Mesothelial cell of epicardium (in vitro differentiated cells): ENCODE measurements around the gene KCNQ1OT1. TPM values are rescaled to one million over a fixed set of nuclear protein-coding genes. Genes with fewer than 3 reads are reported as not detected.
A peak's percentile ranks its signal among the peaks of the same experiment; 100 is the strongest.

Experiments
- DNase-seq, 2 experiments: peaks; one replicate each; pipeline ENCODE4 v3.0.0; 2021; ENCODE audit warnings: low spot score in 2 of 2; ENCODE audit not compliant: unreplicated experiment in 2 of 2
- H3K27ac Mint-ChIP-seq: 2 replicates; pipeline ENCODE4 v1.8.0; 2021; ENCODE audit warnings: mixed read lengths
- H3K27me3 Mint-ChIP-seq: 2 replicates; pipeline ENCODE4 v1.8.0; 2021; ENCODE audit warnings: low read depth, mixed read lengths
- H3K36me3 Mint-ChIP-seq: 2 replicates; pipeline ENCODE4 v1.8.0; 2021; ENCODE audit warnings: mixed read lengths
- H3K4me1 Mint-ChIP-seq: 2 replicates; pipeline ENCODE4 v1.8.0; 2021; ENCODE audit warnings: mixed read lengths
- H3K4me3 Mint-ChIP-seq: 2 replicates; pipeline ENCODE4 v1.8.0; 2021; ENCODE audit warnings: mild to moderate bottlenecking, moderate library complexity, mixed read lengths
- H3K9me3 Mint-ChIP-seq: 2 replicates; pipeline ENCODE4 v1.8.0; 2021; ENCODE audit warnings: mixed read lengths
- total RNA-seq: library from RNA; stranded (reverse); gene quantifications from 3 replicates; pipeline ENCODE4 v1.2.1, GENCODE V29; 2021
- TF ChIP-seq, protein P1 (sequence below): fragments of 200-600 bp; sonication (generic); IDR thresholded peaks from one replicate; pipeline ENCODE4 v1.5.0; 2021; ENCODE audit warnings: antibody characterized with exemption; ENCODE audit not compliant: unreplicated experiment

Gene KCNQ1OT1
- total RNA-seq, 1 donor from 2014 or later: 35.1 TPM

DNA sequence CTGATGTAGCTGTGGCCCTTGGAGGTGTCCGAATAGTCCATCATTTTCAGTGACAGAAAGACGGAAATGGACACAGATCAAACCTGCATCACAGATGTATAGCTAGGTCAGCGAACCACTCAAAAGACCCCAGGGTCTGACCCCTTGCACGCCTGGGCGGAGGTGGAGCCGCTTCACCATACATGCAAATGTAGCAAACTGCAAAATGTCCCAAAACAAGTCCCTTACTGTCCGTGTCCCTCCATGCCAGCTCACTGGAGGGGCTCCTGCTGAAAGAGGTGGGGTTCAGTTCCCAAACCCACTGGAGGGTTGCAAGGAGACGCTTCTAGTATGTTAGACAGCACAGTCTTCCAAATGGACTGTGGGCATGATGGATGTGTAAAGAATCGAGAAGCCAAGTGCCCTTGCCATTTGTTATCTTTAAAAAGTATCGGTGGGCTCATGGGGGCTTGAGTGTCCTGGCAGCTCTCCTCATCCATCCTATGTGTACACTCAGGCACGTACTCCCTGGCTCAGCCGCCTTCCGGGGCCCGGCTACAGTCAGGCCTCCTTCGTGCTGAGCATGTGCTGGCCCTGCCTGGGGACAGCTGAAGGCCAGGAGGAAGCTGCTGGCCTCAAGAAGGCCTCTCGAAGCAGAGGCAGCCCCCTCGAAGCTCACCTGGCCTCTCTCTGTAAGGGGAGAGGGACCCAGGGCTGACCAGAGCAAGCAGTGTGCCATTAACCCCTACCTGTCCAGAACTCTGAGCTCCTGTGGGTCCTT, 20.2 kb upstream of the KCNQ1OT1 start:
- H3K27ac Mint-ChIP-seq: no peak overlapping the region
- no peaks in the 10 kb centered on the region for H3K27me3 Mint-ChIP-seq
- DNase-seq: no peak
- no peaks in the 10 kb centered on the region for H3K9me3 Mint-ChIP-seq
- TF ChIP-seq, protein P1, sequence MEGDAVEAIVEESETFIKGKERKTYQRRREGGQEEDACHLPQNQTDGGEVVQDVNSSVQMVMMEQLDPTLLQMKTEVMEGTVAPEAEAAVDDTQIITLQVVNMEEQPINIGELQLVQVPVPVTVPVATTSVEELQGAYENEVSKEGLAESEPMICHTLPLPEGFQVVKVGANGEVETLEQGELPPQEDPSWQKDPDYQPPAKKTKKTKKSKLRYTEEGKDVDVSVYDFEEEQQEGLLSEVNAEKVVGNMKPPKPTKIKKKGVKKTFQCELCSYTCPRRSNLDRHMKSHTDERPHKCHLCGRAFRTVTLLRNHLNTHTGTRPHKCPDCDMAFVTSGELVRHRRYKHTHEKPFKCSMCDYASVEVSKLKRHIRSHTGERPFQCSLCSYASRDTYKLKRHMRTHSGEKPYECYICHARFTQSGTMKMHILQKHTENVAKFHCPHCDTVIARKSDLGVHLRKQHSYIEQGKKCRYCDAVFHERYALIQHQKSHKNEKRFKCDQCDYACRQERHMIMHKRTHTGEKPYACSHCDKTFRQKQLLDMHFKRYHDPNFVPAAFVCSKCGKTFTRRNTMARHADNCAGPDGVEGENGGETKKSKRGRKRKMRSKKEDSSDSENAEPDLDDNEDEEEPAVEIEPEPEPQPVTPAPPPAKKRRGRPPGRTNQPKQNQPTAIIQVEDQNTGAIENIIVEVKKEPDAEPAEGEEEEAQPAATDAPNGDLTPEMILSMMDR: no peak
- no peak overlapping the region for H3K4me3 Mint-ChIP-seq
- H3K4me1 Mint-ChIP-seq: peaks cover 51% of the 10 kb centered on the region
- no peaks in the 10 kb centered on the region for H3K36me3 Mint-ChIP-seq

DNA sequence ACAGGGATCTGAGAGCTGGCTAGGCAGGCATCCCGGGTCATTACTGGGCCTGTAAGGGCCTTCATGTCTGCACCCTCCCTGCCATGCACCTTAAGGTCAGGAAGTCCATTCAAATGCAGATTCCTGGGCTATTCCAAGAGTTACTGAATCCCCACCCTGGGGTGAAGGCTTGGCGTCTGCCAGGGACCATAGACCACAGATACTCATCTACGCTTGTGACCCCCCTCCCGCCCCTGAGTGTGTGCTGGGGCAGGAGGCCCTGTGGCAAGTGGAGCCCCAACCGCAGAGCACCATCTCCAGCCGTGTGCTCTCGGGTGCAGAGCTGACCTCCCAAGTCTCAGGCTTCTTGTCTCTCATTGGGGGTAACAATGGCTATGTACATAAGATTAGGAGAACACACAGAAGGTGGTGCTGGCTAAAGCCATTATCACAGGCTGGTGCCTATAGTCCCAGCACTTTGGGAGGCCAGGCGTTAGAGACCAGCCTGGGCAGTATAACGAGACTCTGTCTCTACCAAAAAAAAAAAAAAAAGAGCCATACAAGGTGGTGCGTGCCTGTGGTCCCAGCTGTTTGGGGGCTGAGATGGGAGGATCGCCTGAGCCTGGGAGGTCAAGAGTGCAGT, 19.1 kb upstream of the KCNQ1OT1 start:
- H3K36me3 Mint-ChIP-seq: no peaks in the 10 kb centered on the region
- no peak for DNase-seq
- TF ChIP-seq, protein P1: no peak
- peaks cover 40% of the 10 kb centered on the region for H3K4me1 Mint-ChIP-seq
- H3K9me3 Mint-ChIP-seq: no peaks in the 10 kb centered on the region
- H3K27me3 Mint-ChIP-seq: no peaks in the 10 kb centered on the region
- no peak overlapping the region for H3K27ac Mint-ChIP-seq
- no peak overlapping the region for H3K4me3 Mint-ChIP-seq

DNA sequence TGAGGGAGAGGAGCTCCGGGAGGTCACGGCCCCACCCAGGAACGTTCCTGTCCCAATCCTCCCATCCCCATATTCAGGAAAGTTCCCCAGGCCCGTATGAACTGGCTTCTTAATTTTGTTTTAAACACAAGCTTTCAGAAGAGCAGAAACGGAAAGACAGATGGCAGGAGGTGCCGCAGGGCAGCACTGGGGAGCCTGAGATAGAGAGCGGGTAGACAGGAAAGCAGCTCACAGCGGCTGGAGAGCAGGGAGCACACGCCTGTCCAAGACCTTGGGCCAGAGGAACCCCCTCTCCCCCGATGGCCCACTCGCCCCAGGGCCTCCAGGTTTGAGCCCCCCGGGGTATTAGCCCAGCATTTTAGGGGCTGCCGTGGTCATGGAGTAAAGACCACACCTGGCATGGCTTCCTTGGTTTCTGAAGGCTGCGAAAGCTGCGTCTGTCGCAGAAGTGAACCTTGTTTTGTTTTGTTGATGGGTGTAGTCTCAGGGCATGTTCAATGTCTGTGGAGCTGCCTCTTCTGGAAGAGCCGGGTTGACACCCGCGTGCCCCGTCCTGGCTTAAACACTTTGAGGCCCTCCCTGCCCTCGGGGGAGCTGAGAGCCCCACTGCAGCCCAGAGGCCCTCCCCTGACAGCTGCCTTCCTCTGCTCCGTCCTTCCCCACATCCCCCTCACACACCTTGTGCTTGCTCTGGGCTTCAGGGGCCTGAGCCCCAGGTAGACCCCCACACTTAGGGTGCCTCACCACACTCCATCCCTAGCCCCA, 17.9 kb upstream of the KCNQ1OT1 start:
- DNase-seq: no peak
- peaks cover 41% of the 10 kb centered on the region for H3K4me1 Mint-ChIP-seq
- no peaks in the 10 kb centered on the region for H3K27me3 Mint-ChIP-seq
- no peaks in the 10 kb centered on the region for H3K36me3 Mint-ChIP-seq
- no peaks in the 10 kb centered on the region for H3K9me3 Mint-ChIP-seq
- no peak overlapping the region for H3K4me3 Mint-ChIP-seq
- H3K27ac Mint-ChIP-seq: peak overlapping the region; percentile 66
- TF ChIP-seq, protein P1: no peak

DNA sequence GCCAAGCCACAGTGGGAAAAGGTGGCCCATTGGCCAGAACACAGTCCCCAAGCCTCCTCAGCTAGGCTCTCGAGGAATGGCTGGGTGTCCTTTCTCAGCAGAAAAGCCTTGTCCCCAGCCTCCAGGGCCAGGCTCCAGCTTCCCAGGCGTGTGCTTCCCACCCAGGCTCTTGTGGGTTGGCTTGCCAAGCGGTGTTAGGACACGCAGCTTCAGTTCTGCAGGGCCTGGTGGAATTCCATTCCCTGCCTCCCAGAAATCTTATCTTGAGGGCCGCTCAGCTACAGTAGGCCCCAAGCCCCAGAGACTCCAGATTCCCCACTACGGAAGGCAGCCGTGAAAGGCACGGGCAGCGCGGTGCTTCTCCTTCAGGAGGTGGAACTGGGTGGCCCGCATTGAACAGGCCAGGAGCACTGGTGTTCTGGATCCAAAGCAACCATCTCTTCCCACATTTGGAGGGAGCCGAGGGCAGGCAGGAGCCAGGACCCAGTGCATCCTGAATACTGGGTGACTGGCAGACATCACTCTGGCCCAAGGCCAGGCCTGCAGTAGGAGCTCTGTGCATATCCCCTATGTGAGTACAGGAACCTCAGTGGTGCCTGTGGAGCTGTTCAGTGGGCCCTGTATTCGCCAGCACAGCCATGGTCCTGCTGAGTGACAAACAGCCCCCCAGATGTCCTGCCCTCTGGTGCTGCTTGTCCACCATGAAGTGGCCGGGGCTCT, 16.7 kb upstream of the KCNQ1OT1 start:
- H3K4me1 Mint-ChIP-seq: peaks cover 37% of the 10 kb centered on the region
- no peak overlapping the region for H3K4me3 Mint-ChIP-seq
- no peaks in the 10 kb centered on the region for H3K27me3 Mint-ChIP-seq
- TF ChIP-seq, protein P1: no peak
- no peaks in the 10 kb centered on the region for H3K36me3 Mint-ChIP-seq
- no peak for DNase-seq
- H3K9me3 Mint-ChIP-seq: no peaks in the 10 kb centered on the region
- peak overlapping the region; percentile 34 for H3K27ac Mint-ChIP-seq

DNA sequence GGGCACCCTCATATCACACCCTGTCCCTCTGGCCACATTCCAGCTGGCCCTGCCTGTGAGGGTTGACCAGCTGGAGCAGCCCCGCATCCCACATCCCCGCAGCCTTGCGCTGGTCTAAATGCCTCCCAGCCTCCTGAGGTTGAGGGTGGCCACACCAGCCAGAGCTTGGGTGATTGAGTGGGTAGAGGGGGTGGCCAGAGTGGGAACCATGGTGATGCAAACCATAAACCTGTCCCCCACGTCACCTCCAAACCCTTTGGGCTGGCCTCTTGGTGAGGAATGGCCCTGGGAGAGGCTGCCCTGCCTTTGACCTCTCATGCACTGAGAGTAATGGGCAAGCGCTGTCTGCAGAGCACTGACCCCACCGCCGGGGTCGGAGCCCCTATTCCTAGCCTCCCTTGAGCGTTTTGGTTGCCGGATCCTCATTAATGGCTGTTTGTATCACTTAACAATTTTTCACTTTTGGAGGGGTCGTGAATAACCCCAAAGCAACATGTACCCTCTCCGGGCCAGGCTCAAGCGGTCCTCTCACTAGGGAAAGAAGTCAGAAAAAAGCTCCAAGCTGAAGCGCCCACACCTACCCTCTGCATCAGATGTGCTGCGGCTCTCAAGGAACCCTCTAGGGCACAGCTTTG, 16.0 kb upstream of the KCNQ1OT1 start:
- Mint-ChIP-seq H3K27me3 (no peaks in the 10 kb centered on the region), H3K9me3 (peaks cover 5% of the 10 kb centered on the region)
- DNase-seq: no peak

More for the DNA sequence above, 16.0 kb upstream of the KCNQ1OT1 start:
- H3K27ac Mint-ChIP-seq: peak overlapping the region; percentile 30
- TF ChIP-seq, protein P1: no peak
- no peak overlapping the region for H3K4me3 Mint-ChIP-seq
- peaks cover 35% of the 10 kb centered on the region for H3K4me1 Mint-ChIP-seq
- no peaks in the 10 kb centered on the region for H3K36me3 Mint-ChIP-seq
